Liver (tissue), 9 donors: ENCODE results near the gene NFIA. TPM values are rescaled to one million over a fixed set of nuclear protein-coding genes. Genes with fewer than 3 reads are reported as not detected.

Source experiments
- DNase-seq: peaks from one replicate; pipeline ENCODE4 v3.0.0-alpha.2; 2017; ENCODE audit warnings: low spot score
- H3K27ac ChIP-seq, 2 donors: one replicate each; pipeline ENCODE4 v1.7.0; 2013; ENCODE audit warnings: inconsistent platforms in 2 of 2, low read length in 2 of 2, control low read depth in 1 of 2, low read depth in 1 of 2, mild to moderate bottlenecking in 1 of 2
- H3K27me3 ChIP-seq, 4 donors: one replicate each; pipeline versions ENCODE4 v1.6.1 to v1.7.0; 2013; ENCODE audit warnings: low read length in 3 of 4, inconsistent platforms in 1 of 4, mild to moderate bottlenecking in 1 of 4, moderate library complexity in 1 of 4; ENCODE audit not compliant: control insufficient read depth in 4 of 4, insufficient read depth in 4 of 4
- H3K36me3 ChIP-seq, 4 donors: one replicate each; pipeline versions ENCODE4 v1.6.1 to v1.7.0; 2013; ENCODE audit warnings: low read length in 3 of 4, mild to moderate bottlenecking in 3 of 4, low read depth in 1 of 4, moderate library complexity in 1 of 4; ENCODE audit not compliant: control insufficient read depth in 4 of 4, insufficient read depth in 3 of 4
- H3K4me1 ChIP-seq, 4 donors: one replicate each; pipeline versions ENCODE4 v1.6.1 to v1.7.0; 2013; ENCODE audit warnings: low read length in 3 of 4, mild to moderate bottlenecking in 3 of 4, moderate library complexity in 1 of 4; ENCODE audit not compliant: control insufficient read depth in 4 of 4, insufficient read depth in 4 of 4
- H3K4me3 ChIP-seq, 3 donors: one replicate each; pipeline versions ENCODE4 v1.6.1 to v1.7.0; 2013; ENCODE audit warnings: low read length in 3 of 3, control low read depth in 1 of 3, low read depth in 1 of 3, mild to moderate bottlenecking in 1 of 3
- H3K9ac ChIP-seq, 2 donors: one replicate each; pipeline ENCODE4 v1.7.0; 2013; ENCODE audit warnings: low read length in 2 of 2, mild to moderate bottlenecking in 2 of 2, moderate library complexity in 2 of 2, control low read depth in 1 of 2, low read depth in 1 of 2
- H3K9me3 ChIP-seq, 4 donors: one replicate each; pipeline versions ENCODE4 v1.6.1 to v1.7.0; 2013; ENCODE audit warnings: low read length in 3 of 4; ENCODE audit not compliant: control insufficient read depth in 4 of 4
- ATF3 ChIP-seq: IDR thresholded peaks from 2 replicates; pipeline ENCODE4 v1.6.1; 2016; ENCODE audit warnings: antibody characterized with exemption
- CTCF ChIP-seq: fragments of 150-350 bp; IDR thresholded peaks from 2 replicates; pipeline ENCODE4 v1.5.1; 2017; ENCODE audit warnings: improper control_type of control experiment, low read depth, low read length; ENCODE audit not compliant: missing input control
- EGR1 ChIP-seq, 2 donors: IDR thresholded peaks; 2 replicates each; pipeline ENCODE4 v1.6.1; 2016 to 2018; ENCODE audit warnings: antibody characterized with exemption in 2 of 2, low read depth in 2 of 2
- FOXA1 ChIP-seq: IDR thresholded peaks from 2 replicates; pipeline ENCODE4 v1.6.1; 2016; ENCODE audit warnings: antibody characterized with exemption
- GABPA ChIP-seq, 2 donors: IDR thresholded peaks in 1 of 2; conservative IDR thresholded peaks in 1 of 2; 2 replicates each; pipeline ENCODE4 v1.6.1; 2016; ENCODE audit warnings: antibody characterized with exemption in 2 of 2, mild to moderate bottlenecking in 1 of 2, moderate library complexity in 1 of 2
- HNF4A ChIP-seq, 2 donors: conservative IDR thresholded peaks; 2 replicates each; pipeline ENCODE4 v1.6.1; 2016; ENCODE audit warnings: antibody characterized with exemption in 2 of 2, mild to moderate bottlenecking in 2 of 2
- HNF4G ChIP-seq: IDR thresholded peaks from 2 replicates; pipeline ENCODE4 v1.6.1; 2016; ENCODE audit warnings: antibody characterized with exemption
- JUND ChIP-seq, 2 donors: IDR thresholded peaks; 2 replicates each; pipeline ENCODE4 v1.6.1; 2016; ENCODE audit warnings: antibody characterized with exemption in 2 of 2
- MAX ChIP-seq: IDR thresholded peaks from 2 replicates; pipeline ENCODE4 v1.6.1; 2016; ENCODE audit warnings: antibody characterized with exemption
- NR2F2 ChIP-seq: IDR thresholded peaks from 2 replicates; pipeline ENCODE4 v1.6.1; 2016; ENCODE audit warnings: antibody characterized with exemption
- RAD21 ChIP-seq, 2 donors: IDR thresholded peaks; 2 replicates each; pipeline ENCODE4 v1.6.1; 2016; ENCODE audit warnings: antibody characterized with exemption in 2 of 2, mild to moderate bottlenecking in 2 of 2
- RXRA ChIP-seq, 2 donors: IDR thresholded peaks; 2 replicates each; pipeline ENCODE4 v1.6.1; 2017 to 2018; ENCODE audit warnings: antibody characterized with exemption in 2 of 2, mild to moderate bottlenecking in 1 of 2
- SP1 ChIP-seq: IDR thresholded peaks from 2 replicates; pipeline ENCODE4 v1.6.1; 2018; ENCODE audit warnings: antibody characterized with exemption, mild to moderate bottlenecking
- TAF1 ChIP-seq: conservative IDR thresholded peaks from 2 replicates; pipeline ENCODE4 v1.6.1; 2016; ENCODE audit warnings: antibody characterized with exemption, mild to moderate bottlenecking
- YY1 ChIP-seq: IDR thresholded peaks from 2 replicates; pipeline ENCODE4 v1.6.1; 2016; ENCODE audit warnings: antibody characterized with exemption, mild to moderate bottlenecking
- ZBTB33 ChIP-seq: IDR thresholded peaks from 2 replicates; pipeline ENCODE4 v1.6.1; 2016; ENCODE audit warnings: antibody characterized with exemption
- WGBS: extraction: QIAGEN DNeasy Blood & Tissue Kit; methylation state at CpG from one replicate; pipeline ENCODE4 v1.1.7; 2013; 5-methylcytosine and 5-hydroxymethylcytosine counted together
- polyA plus RNA-seq, 2 donors: library from polyadenylated mRNA; stranded (reverse) in 1 of 2; unstranded in 1 of 2; fragments of 200-250 nt in 1 of 2; fragments of >200 nt in 1 of 2; fragmentation: Nextera tagmentation in 1 of 2; extraction: Ambion mirVana in 1 of 2; gene quantifications; one replicate each; pipeline versions ENCODE4 v1.2.1 to v1.2.3, GENCODE V29; 2013 to 2015
- total RNA-seq, 2 donors: library from RNA; depleted of rRNA; stranded (reverse); fragments of >200 nt; gene quantifications; one replicate each; pipeline ENCODE4 v1.2.3, GENCODE V29; 2014
- donor health status: healthy.
- donor health status: healthy.
- donor health status: healthy.
- donor health status: healthy.
- donor health status: healthy.

NFIA gene
- total and polyA plus RNA-seq, 4 donors, result 6.8 to 53.7 (median 22.2) TPM

- no peak overlapping the region for H3K9ac ChIP-seq
- H3K27me3 ChIP-seq, result no peaks in the 10 kb centered on the region
- H3K4me3 ChIP-seq, result no peak overlapping the region
- TF ChIP-seq HNF4G (no peak), TAF1 (no peak), MAX (no peak), ZBTB33 (no peak), RXRA (IDR thresholded peaks at IDR 0.05) (no peak), FOXA1 (no peak), EGR1 (IDR thresholded peaks at IDR 0.05; ENCODE audit: low read depth in 2 of 2) (no peak), SP1 (no peak), YY1 (no peak), JUND (IDR thresholded peaks at IDR 0.05) (no peak), GABPA (IDR thresholded peaks at IDR 0.05 in 1 of 2, conservative IDR thresholded peaks at IDR 0.05 in 1 of 2) (no peak)
- DNase-seq, result no peak
- H3K4me1 ChIP-seq, result no peaks in the 10 kb centered on the region
- no peak overlapping the region for H3K27ac ChIP-seq
- no peaks in the 10 kb centered on the region for H3K36me3 ChIP-seq
- H3K9me3 ChIP-seq, result no peaks in the 10 kb centered on the region
- WGBS, result 61% methylated on average over 3 of the region's 3 CpGs
These were observed 399.0 kb downstream of the NFIA start for GRCh38 chr1:61481315-61481715.

GRCh38 chr1:61482170-61482734 lies 399.9 kb downstream of the NFIA start:
- Histone ChIP-seq H3K4me3 (no peak overlapping the region), H3K36me3 (no peaks in the 10 kb centered on the region), H3K9me3 (no peaks in the 10 kb centered on the region), H3K27ac (no peak overlapping the region), H3K4me1 (no peaks in the 10 kb centered on the region), H3K27me3 (no peaks in the 10 kb centered on the region), H3K9ac (no peak overlapping the region)
- WGBS, result 71% methylated on average over 7 of the region's 7 CpGs
- TF ChIP-seq MAX (no peak), GABPA (IDR thresholded peaks at IDR 0.05 in 1 of 2, conservative IDR thresholded peaks at IDR 0.05 in 1 of 2) (no peak), HNF4A (conservative IDR thresholded peaks at IDR 0.05) (no peak), CTCF (no peak), ZBTB33 (no peak), NR2F2 (no peak), ATF3 (no peak), SP1 (no peak), RAD21 (IDR thresholded peaks at IDR 0.05) (no peak), EGR1 (IDR thresholded peaks at IDR 0.05; ENCODE audit: low read depth in 2 of 2) (no peak), FOXA1 (no peak), YY1 (no peak)
- DNase-seq, result no peak
